Measurements from ENCODE around the gene DENND6A.

Gene DENND6A

GRCh38 chr3:57604971-57605370, 87.9 kb downstream of the DENND6A start:
- TF ChIP-seq CTCF (IDR thresholded peaks at IDR 0.05; ENCODE audit: borderline replicate concordance, control extremely low read depth, extremely low read depth, insufficient read depth, missing control alignments), result no peak
- no peak for DNase-seq (ENCODE audit: low spot score)
- in situ Hi-C loops (cut with MboI; ENCODE audit: low sequenced_read_pairs, unreplicated experiment), result no loop called here

GRCh38 chr3:57600195-57600594, 92.7 kb downstream of the DENND6A start:
- in situ Hi-C loops (cut with MboI; ENCODE audit: low sequenced_read_pairs, unreplicated experiment), result no loop called here
- no peak for TF ChIP-seq CTCF (IDR thresholded peaks at IDR 0.05; ENCODE audit: borderline replicate concordance, control extremely low read depth, extremely low read depth, insufficient read depth, missing control alignments)
- no peak for DNase-seq (ENCODE audit: low spot score)

- DNase-seq (ENCODE audit: low spot score), result no peak
- in situ Hi-C loops (cut with MboI; ENCODE audit: low sequenced_read_pairs, unreplicated experiment), result no loop called here
- TF ChIP-seq CTCF (IDR thresholded peaks at IDR 0.05; ENCODE audit: borderline replicate concordance, control extremely low read depth, extremely low read depth, insufficient read depth, missing control alignments), result no peak
These were observed 94.0 kb downstream of the DENND6A start for GRCh38 chr3:57598765-57599360.

GRCh38 chr3:57597127-57597923, 95.6 kb downstream of the DENND6A start, which contains the start of gene ARF4:
ARF4 (minus strand) TSS chr3:57597344; CDS start chr3:57597140, 204 bp downstream.
- TF ChIP-seq CTCF (IDR thresholded peaks at IDR 0.05; ENCODE audit: borderline replicate concordance, control extremely low read depth, extremely low read depth, insufficient read depth, missing control alignments), result peak; percentile 47
- peak; percentile 98 for DNase-seq (ENCODE audit: low spot score)
- in situ Hi-C loops (cut with MboI; ENCODE audit: low sequenced_read_pairs, unreplicated experiment), result no loop called here

GRCh38 chr3:57596495-57597126, 96.3 kb downstream of the DENND6A start:
- TF ChIP-seq CTCF (IDR thresholded peaks at IDR 0.05; ENCODE audit: borderline replicate concordance, control extremely low read depth, extremely low read depth, insufficient read depth, missing control alignments), result no peak
- in situ Hi-C loops (cut with MboI; ENCODE audit: low sequenced_read_pairs, unreplicated experiment), result no loop called here
- peak; percentile 46 for DNase-seq (ENCODE audit: low spot score)

- DNase-seq (ENCODE audit: low spot score), result no peak
- TF ChIP-seq CTCF (IDR thresholded peaks at IDR 0.05; ENCODE audit: borderline replicate concordance, control extremely low read depth, extremely low read depth, insufficient read depth, missing control alignments), result no peak
- in situ Hi-C loops (cut with MboI; ENCODE audit: low sequenced_read_pairs, unreplicated experiment), result no loop called here
These were observed 98.3 kb downstream of the DENND6A start for GRCh38 chr3:57594576-57594975.

Data from GM13976 (cell line).